T1000 (cell line): Measurements from ENCODE around the gene MZT2A.
"Not testable (repeated sequence)": the region's sequence is repeated elsewhere in the genome, so short reads cannot be mapped to it uniquely, and the experiment has no call there.

Experiments
- DNase-seq: peaks from one replicate; lab custom pipeline; 2025; ENCODE audit warnings: mixed read lengths; lab: John Stamatoyannopoulos, UW

MZT2A gene

DNA sequence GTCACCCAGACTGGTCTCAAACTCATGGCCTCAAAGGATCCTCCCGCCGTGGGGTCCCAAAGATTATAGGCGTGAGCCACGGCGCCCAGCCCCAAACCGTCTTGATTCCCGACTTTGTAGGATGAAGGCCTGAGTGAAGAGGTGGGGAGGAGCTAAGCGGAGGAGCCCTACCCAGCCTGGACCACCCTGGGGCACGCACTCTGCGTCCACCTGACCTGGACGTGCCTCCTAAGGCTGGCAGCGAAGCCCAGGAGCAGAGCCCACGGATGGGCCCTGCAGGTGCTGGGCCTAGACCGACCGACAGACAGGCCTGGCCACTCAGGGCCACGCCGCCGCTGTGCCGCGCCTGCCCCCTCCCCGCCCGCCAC lies 744 bp downstream of the MZT2A start:
- not testable (repeated sequence) for DNase-seq

DNA sequence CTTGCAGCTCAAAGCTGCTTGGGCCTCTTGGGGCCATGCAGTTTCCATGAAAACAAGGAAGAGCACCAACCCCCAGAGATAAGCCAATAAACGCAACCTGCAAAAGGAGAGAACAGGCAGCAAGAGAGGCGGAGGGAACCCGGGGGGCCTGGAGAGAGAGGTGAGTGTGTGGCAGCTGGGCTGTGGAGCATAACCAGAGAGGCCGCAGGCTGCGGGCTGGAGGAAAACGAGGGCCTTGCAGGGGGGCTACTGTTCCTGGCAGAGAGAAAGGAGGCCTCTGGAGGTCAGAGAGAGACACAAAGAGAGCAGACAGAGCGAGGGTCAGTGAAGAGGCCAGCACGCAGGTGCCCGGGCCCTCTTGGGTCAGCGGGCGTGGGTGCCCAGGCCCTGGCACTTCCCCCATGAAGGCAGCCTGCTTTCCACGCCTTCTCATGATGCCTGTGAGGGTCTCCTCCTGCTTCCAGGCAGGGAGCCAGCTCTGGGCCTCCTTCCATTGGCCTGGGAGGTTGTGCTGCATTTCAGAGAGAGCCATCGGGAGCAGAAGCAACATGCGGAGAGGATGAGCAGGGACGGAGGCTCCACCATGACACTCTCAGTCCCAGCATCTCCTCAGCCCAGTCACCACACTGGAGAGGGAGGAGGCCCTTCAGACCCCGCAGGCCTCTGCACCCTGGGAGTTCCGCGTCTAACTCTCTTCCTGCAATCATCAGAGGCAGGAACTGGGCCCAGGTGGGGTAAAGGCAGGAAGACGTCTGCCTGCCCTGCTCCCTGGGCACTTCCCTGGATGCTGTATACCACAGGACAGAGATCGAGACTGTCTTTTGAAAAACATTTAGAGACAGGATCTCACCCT lies 1.4 kb downstream of the MZT2A start:
- DNase-seq = not testable (repeated sequence)

DNA sequence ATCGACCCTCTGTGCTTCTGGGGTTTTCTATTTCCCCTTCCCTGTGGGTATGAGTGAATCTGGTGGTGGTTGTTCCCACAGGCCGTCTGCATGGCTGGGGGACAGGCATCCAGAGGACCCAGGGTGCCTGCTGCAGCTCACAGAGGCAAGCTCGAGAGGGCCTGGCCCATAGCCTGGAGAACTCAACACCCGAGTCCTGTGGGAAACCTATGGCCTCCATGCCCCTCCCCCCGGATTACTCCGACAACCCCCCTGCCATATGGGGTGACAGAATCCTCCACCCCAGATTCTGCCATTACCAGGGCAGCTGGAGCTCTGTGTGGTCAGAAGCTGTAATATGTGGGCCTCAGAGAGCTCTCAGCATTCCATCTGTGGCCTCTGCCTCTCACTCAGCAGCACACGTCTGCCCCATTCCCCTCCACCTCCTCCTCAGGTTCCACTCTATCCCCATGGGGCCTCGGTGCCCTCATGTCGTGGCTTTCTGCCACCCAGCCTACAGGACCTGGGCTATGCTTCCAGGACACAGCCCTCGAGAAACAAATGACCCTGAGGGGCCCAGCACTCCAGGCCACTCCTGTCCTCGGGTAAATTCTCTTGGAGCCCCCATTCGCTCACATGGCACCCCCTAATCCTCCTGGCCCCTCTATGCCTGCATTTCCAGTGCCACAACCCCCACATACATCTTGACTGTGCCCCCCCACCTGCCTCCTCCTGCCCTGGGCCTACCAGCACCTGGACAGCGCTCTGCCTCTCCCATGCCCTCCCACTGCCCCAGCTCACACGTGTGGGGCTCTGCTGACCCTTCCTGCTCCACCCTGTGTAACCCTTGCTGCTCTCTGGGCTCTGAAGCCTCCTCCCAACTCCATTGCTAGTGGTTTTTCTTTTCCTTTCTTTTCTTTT lies 3.6 kb downstream of the MZT2A start:
- DNase-seq = no peak

DNA sequence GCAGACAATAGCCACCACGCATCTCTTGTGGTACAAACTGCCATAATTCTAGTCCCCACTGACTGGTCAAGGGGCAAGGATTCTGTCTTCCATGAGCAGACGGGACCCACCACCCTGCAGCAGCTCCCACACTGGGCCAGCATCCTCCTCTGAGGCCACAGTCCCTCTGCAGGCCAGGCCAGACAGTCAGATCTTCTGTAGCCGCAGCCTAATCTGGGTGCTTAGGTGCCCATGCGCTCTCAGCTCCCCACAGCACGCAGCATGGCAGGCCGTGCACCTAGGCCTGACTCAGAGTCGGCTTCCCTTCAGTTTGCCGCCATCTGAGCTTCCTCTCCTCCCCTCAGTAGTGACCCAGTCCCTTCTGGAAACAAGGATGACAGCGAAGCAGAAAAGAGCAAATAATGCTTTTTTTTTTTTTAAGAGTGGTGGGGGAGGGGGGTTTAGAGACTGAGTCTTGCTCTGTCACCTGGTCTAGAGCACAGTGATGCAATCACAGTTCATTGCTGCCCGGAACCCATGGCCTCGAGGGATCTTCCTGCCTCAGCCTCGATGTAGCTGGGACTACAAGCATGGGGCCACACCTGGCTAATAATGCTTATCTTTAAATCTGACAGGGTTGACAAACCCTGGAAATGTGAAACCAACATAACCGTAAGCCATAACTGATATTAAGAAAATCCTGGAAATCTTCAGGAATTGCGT lies 5.8 kb downstream of the MZT2A start:
- DNase-seq = not testable (repeated sequence)

DNA sequence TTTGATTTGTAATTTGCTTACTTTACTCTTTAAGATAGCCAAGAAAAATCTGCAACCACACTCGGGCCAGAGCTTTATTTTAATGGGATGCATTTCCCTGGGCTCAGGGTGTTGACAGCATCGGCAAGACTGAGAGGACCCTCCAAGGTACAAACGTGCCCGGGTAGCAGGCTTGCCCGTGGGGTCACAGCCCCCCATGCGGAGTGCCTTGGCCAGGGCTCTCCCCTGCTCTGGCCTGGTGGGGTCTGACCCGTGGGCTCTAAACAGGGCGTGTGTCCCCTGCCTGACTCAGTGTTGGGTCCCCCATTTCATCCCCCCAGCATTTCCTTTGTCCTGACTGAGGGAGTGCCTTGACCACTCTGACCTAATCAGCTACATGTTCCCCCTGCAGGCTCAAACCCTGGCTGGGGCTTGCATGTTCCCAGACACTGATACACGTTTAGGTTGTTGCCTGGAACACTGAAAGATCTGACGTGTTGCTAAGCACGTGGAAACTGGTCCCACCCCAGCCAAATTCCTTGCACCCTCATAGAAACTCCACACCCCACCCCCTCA lies 7.2 kb downstream of the MZT2A start:
- DNase-seq = not testable (repeated sequence)

DNA sequence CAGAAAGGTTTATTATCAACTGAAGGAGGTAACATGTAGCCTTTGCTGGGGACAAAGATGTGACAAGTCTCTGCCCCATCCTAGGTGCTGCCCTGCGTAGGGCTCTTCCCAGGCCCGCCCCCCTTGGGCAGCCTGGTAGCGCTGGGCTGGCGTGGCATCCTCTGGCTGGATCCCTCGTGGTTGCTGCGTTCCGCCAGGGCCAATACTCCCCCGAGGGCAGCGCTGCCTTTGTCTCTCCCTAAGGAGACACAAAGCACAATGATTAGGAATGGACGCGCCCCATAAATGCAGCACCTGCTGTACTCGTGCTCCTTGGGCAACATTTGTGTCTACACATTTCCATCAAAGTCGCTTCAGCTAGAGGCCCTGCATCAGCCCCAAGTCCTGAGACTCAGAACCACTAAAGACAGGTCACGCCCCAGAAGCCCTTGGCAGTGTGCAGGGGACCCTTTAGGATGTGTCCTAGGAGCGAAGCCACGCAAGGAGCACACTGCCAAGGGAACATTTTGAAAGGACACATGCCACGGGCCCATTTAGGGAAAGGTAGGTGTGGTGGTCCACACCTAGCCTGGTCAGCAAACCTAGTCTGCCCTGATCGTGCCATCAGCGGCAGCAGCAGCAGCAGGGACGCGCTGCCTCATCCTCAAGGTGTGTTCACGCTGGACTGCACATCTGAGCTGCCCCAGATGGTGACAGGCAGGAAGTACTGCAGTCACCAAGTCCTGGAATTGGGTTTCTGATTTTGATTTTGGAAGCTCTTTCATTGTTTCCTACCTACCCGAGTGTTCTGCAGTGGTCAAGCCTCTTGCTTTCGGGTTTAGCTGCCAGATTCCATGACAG lies 8.0 kb downstream of the MZT2A start:
- not testable (repeated sequence) for DNase-seq

DNA sequence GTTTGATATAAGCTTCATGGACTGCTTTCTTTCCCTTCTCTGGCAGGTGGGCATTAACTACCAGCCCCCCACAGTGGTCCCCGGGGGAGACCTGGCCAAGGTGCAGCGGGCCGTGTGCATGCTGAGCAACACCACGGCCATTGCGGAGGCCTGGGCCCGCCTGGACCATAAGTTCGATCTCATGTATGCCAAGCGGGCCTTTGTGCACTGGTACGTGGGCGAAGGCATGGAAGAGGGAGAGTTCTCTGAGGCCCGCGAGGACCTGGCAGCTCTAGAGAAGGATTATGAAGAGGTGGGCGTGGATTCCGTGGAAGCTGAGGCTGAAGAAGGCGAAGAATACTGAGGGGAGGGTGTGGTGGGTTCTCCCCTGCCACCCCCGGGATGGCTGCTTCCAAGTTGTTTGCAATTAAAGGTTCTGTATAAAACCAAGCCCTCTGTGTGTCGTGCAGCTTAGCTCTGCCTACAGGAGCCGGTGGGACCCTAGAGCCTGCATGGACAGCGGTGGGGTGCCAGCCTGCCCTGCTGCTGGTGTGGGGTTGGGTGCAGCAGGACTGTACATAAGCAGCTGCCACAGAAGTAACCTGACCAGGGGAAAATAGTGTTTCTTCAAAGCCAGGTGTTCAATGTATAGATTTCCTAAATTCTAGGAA lies 9.6 kb downstream of the MZT2A start:
- not testable (repeated sequence) for DNase-seq

DNA sequence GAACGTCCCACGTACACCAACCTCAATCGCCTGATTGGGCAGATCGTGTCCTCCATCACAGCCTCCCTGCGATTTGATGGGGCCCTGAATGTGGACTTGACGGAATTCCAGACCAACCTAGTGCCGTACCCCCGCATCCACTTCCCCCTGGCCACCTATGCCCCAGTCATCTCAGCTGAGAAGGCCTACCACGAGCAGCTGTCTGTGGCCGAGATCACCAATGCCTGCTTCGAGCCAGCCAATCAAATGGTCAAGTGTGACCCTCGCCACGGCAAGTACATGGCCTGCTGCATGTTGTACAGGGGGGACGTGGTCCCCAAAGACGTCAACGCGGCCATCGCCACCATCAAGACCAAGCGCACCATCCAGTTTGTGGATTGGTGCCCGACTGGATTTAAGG lies 11.8 kb downstream of the MZT2A start:
- not testable (repeated sequence) for DNase-seq

DNA sequence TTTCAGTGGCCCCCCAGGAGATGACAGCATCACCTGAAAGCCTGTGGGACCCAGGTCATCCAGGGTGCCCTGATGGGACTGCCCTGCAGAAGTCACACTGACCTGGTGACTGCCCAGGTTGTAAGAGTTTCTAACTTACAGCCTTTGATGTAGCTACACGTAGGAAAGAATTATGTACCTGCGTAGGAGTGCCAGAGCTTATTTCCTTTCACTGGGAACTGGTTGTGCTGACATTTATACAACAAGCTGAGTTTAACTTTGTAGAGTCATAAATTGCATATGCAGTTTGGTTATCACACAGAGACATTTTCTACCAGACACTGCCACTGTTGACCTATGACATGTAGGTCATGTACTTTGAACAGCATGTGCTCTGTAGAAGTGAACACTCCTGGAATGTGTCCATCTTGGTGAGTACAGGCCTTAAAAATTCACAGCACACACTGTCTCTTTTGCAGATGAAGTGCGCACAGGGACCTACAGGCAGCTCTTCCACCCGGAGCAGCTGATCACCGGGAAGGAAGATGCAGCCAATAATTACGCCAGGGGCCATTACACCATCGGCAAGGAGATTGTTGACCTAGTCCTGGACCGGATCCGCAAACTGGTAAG lies 13.2 kb downstream of the MZT2A start:
- DNase-seq = not testable (repeated sequence)

DNA sequence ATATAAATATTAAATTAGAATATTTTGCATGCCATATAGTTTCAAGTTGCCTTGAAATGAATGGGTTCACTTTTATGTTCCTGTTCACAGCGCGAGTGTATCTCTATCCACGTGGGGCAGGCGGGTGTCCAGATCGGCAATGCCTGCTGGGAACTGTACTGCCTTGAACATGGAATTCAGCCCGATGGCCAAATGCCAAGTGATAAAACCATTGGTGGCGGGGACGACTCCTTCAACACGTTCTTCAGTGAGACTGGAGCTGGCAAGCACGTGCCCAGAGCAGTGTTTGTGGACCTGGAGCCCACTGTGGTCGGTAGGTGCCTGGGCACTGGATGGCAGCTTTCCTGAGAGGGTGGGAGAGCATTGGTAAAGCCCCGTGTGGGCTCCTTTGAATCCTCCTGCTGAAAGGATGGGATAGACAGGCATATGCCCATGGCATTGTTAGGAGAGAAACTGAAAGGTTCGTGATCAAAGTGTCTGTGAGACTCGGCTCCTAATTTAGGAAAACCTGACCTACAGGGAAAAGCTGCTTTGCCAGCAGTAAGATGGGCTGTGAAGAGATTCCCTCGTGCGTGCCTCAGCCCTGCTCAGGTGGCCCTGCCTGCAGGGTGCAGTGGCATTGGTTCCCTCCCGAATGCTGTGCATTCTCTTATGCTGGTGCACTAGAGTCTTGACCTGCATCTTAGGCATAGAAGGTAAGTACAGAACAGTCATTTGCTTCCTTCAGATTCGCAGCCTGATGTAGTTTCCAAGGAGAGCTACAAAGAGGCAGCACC lies 13.9 kb downstream of the MZT2A start:
- DNase-seq = not testable (repeated sequence)

DNA sequence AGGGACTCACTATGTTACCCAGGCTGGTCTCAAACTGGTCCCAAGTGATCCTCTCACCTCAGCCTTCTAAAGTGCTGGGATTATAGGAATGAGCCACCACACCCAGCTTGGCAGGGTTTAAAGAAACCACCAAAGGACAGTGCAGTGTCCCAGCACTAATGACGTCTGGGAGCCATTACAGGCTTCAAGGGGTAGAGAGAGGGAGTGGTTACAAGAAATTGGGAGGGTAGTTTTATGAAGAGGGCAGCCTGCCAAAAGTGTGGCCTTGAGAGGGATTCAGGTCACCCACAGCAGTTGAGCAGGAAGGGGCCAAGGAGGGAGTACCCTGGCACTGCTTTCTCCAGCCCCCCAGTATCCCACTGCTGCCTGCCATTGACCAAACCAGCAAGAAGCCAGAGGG lies 15.0 kb downstream of the MZT2A start:
- not testable (repeated sequence) for DNase-seq

DNA sequence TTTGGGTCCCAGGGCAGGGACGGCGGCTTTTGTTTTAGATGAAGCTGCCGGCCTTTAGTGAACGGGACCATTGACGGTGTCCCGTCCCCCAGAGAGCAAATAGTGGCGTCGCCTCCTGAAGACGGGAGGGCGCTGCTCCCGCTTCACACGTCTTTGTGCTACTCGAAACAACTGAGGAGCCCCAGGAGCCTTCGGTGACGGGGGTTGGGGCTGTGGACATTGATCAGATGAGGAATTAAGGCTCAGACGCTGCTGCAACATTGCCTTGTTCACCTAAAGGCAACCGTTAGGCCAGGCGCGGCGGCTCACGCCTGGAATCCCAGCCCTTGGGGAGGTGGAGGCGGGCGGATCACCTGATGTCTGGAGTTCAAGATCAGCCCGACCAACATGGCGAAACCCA lies 15.8 kb downstream of the MZT2A start:
- DNase-seq = not testable (repeated sequence)

DNA sequence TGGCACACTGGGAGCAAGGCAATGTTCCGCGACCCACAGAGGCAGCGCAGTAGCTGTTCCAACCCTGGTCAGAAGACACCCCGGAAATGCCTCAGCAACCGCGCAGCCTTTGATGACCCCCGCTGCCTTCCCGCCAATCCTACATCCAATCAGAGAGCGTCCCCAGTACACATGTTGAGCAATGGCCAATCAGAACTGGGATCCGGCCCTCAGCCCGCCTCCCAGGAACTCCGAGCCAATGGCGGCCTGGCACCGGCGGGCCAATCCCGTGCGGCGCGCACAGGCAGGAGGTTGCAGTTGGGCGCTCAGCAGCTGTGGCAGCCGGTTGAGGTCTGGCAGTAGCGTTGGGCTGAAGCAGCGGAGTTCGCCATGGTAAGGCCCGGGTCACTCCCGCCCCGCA lies 16.4 kb downstream of the MZT2A start, which contains the start of gene TUBA3D:
TUBA3D (plus strand) TSS at position 289 of the 400 bp plus-strand sequence; CDS start at position 370, 81 bp downstream.
- DNase-seq = no peak

DNA sequence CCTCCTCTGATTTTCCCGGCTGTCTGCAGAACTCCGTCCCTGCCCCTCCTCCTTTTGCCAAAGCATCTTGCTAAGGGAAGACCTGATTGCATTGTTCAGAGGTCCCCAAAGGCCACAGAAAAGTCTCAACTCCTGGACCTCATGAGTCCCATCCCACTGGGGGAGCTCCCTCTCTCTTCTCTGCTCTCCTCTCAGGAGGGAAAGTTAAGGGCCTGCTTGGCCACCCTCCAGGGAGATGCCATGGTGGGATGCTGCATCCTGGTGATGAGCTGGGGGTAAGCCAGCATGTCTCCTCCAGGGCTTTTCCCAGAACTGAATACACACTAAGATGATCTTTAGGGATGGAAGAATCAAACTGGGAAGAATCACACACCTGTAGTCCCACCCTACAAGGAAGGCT lies 18.9 kb downstream of the MZT2A start:
- DNase-seq = not testable (repeated sequence)

DNA sequence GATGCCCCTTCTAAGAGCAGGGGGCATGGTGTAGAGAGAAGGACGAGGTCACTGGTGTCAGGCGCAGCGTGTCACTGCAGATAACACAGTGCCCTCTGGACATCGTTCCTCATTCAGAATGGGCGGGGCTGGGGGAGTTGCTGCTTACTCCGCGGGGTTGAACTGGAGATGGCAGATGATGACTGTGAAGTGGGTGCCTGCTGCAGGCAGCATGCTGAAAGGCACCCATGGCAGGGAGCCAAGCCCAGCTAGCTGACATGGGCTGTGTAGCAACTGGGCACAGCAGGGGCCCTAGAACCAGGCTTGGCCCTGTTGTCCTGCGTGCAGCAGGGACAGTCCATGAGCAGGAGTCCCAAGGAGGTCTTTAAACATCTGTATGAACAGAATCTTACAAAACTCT lies 20.6 kb downstream of the MZT2A start:
- not testable (repeated sequence) for DNase-seq

DNA sequence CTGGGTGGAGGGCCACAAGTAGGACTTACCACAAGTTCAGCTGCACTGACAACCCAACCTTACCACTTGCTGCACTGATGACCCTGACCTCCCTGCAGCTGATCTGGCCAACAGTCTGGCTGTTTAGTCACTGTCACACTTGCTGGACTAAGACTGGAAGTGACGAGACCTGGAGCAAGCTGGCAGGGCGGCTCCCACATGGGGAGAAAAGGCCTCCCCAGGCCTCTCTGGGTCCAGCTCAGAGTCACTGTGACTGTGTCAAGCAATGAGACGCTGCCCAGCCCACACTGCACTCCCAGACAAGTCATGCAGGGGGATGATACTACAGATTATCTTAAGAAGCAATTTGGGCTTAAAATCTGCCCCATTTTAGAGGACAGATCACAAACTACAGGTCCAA lies 21.3 kb downstream of the MZT2A start:
- DNase-seq = not testable (repeated sequence)

DNA sequence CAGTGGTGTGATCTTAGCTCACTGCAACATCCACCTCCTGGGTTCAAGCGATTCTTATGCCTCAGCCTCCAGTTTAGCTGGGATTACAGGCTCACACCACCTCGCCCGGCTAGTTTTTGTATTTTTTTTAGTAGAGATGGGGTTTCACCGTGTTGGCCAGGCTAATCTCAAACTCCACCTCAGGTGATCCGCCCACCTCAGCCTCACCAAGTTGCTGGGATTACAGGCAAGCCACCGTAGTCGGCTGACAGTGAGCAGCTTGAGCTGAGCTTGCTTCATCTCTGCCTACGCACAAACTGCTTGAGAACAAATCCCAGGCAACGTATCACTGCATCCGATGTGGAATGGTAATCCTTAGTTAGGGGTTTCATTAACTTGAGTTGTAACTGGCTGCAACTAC lies 24.5 kb downstream of the MZT2A start:
- not testable (repeated sequence) for DNase-seq

DNA sequence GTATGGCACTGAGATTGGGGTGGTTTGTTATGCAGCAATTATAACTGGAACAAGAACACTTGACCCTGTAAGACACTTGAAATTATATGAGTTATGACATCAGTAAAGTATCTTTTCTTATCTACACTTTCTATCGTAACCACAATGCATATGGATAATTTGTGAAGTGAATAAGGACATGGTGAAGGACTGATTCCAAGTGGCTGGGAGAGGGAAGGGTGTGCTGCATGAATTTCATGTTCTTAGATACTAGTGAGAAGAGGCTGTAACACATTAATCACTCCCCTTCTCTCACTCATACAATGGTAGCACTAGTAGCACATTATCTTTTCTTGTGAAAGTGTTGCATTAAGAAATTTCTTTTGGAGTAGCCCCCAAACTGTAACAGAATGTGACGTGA lies 37.3 kb downstream of the MZT2A start:
- DNase-seq = not testable (repeated sequence)
